HG03196 (cell line): ENCODE results near the gene KRT28.
"Not testable (repeated sequence)": the region's sequence is repeated elsewhere in the genome, so short reads cannot be mapped to it uniquely, and the experiment has no call there.

Experiments
- ATAC-seq: cut with Tn5 transposase; IDR thresholded peaks from one replicate; pipeline ENCODE4 v1.9.1; 2021; ENCODE audit not compliant: unreplicated experiment

The KRT28 gene

DNA sequence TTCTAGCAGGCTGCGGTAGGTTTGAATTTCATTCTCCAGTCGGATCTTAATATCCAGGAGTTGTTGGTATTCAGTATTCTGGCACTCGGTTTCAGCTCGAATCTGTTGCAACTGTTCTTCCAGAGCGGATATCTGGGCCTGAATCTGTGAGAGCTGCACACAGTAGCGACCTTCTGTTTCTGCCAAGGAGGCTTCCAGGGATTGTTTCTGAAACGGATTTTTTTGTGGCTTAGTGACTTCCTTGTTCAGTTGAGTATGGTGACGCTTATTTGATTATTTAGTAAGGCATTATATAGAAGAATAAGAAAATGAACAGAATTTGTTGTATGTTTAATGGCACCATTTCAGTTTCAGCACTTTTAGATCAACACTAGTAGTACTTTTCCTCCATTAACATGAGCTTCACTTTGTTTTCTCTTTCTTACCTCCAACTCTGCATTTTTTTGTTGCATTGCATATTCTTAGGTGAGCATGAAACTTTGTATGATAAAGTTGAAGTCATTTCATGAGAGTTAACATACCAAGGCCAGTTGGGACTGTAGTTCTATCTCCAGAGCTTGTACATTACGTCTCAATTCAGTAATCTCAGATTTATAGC is 19.9 kb upstream of the KRT28 start:
- ATAC-seq = no peak

GRCh38 chr17:40818733-40819527 is 19.2 kb upstream of the KRT28 start:
- ATAC-seq = peak; percentile 90

DNA sequence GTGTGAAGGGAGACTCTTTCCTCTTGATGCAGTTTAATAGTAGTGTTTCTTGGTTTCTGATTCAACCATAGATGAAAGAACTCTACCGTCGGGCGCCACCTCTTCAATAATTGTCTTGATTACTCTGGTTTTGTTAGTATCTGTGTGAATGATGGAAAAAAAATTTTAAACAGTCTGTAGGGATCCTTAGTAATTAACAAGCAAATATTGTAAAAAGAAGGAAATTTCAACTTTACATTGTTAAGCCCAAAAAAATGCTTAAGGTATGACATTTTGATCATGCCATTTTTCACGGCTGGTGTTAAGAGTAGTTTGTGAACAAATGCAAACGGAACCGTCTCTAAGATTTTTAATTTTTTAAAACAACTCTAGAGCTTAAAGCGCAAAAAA is 18.6 kb upstream of the KRT28 start:
- no peak for ATAC-seq

DNA sequence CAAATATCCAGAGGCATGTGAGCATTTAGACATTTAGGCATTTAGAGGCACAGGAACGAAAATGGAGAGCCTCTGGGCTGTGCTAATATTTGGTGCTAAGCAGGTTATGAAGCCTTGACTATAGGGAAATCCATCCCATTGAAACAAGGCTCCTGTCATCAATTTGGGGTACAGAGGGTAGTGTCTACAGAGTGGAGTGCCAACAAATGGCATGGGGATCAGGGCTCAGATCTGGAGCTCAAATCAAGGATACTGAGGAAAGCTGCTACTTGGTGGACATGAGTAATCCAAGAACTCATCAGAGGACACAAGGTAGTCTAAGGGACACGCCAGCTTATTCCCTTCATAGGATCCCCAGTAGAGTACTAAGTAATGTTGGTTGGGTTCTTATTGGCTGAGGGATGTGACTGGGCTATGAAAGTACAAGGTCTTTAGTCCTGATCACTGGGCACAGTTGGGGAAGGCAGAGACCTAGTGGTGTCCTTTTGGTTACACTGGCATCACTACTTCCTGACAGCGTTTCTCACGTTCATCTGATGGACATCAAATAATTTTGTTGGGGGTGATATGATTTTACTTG is 17.4 kb upstream of the KRT28 start:
- no peak for ATAC-seq

- no peak for ATAC-seq
Observed at GRCh38 chr17:40816569-40816968, 16.8 kb upstream of the KRT28 start.

DNA sequence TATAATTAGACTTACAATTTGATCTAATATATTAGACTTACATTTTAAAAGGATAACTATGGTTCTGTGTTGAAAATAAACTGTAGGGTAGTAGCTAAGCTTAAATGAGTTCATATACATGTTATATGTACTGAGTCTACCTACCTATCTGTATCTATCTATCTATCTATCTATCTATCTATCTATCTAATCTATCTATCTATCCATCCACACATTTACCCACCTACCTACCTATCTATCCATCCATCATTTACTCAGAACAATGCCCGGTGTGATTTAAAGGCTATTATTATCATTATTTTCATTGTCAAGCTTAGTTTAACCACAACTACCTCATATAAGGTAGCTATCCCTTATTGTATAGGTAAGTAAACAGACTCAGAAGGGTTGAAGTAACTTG is 15.6 kb upstream of the KRT28 start:
- no peak for ATAC-seq

GRCh38 chr17:40814657-40815056 is 14.9 kb upstream of the KRT28 start:
- not testable (repeated sequence) for ATAC-seq

- ATAC-seq = no peak
Observed at GRCh38 chr17:40813804-40814203, 14.0 kb upstream of the KRT28 start.

DNA sequence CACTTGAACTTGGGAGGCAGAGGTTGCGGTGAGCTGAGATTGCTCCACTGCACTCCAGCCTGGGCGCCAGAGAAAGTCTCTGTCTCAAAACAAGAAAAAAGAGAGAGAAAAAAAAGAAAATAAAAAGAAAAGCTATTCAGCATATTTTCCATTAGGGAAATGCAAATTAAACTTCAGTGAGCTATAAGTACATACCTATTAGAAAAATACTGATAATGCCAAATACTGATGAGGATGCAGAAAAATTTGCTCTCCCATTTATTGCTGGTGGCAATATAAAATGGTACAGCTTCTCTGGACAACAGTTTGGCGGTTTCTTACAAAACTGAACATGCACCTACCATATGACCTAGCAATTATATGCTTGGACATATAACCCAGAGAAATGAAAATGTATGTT is 12.9 kb upstream of the KRT28 start:
- no peak for ATAC-seq

- no peak for ATAC-seq
Observed at GRCh38 chr17:40810494-40810893, 10.7 kb upstream of the KRT28 start.

DNA sequence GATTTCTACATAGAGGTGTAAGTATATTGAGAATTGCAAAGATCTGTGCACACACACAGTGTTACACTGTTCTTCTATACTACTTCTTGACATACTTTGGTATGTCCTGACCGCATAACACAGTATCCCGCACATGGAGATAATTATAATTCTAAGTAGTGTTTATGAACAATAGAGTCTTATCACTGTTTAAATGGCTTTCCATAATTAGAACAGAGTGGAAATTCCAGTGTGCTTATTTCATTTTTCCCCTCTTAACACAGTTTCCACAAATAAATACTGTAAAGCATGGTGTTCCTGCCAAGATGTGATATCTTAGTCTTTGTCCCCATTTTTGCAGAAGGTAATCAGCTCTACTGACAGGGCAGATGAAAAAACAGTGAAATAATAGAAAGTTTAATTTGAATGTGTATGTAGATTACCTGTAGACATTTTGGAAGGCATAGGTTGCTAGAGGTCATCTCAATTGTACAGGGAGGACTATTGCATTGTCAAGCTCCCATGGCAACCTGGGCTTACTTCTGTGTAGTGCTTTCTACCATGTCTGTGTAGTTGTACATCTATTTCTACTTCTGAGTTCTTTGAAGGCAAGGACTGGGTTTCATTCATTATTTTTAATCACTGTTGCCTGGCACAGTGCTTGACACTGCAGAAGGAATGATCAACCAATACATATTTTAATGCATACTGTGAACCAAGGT is 10.1 kb upstream of the KRT28 start:
- ATAC-seq = no peak

DNA sequence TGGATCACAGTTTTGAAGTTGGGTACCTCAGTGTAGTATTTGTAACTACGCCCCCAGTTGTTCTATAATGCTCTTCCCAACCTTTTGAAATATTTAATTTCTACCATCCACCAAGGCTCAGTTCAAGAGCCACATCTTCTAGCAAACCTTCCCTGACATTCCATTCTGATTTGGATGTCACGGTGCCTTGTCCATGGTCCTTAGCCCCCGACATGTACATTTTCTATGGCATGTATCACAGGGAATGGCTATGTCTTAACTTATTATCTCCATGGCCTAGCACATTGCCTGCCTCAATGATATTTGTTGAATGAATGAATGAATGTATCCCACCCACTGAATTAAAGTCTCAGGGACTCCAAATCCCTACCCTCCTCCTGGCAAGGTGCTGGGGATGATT is 6.4 kb upstream of the KRT28 start:
- no peak for ATAC-seq

DNA sequence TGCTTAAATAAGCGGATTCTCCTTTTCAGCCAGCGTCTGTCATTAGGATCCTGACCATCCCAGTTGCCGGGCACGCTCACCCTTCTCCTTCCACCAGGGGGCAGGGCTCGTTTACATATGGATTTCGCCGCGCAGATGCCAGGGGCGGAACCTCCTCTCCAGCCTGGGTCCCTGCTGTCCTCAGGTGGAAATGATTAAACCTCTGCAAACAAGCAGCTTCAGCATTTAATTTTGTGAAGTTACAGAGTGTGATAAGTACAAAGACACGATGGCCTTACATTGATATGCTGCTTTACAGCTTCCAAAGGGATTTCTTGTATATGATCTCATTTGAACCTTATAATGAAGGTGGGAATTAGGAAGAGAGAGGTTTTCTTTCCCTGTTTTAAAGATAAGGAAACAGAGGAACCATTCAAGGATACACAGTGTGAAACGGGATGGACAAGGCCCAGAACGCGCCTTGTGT is 3.9 kb upstream of the KRT28 start:
- no peak for ATAC-seq

DNA sequence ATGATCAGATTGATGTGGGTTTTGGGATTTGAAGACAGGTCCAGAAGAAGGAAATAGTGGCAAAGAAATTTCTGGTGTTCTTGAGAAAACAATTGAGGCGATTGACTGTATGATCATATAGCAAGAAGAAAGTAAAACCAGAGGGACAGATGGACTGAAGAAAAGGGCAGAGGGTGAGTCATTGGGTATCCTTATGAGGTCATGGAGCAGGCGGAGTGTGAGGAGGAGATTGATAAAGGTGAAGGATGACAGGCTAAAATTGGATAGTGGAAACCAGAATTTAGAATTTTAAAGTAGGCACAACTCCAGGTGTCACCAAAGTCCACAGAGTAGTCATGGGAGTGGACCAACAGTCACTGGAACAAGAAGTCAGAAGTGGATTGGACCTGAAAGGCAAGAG is 1.4 kb upstream of the KRT28 start:
- no peak for ATAC-seq

DNA sequence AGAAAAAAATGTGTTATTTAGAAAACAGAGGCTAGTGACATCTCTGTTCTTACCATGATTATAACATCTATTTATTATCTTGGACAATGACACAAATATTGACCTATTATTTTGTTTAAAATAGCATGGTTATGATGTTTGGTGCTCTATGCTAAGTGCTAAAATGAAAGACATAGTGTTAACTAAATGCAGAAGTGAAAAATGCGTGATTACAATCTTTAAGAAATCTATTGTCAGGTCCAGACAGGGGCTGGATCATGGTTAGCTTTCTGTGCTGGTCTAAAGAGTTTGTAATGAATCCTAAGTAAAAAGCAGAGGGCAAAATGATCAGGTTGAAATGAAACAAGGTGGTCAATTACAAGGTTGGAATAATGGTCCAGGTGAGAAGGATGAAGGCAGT is 622 bp upstream of the KRT28 start:
- no peak for ATAC-seq

GRCh38 chr17:40796846-40797245 is 2.9 kb downstream of the KRT28 start:
- ATAC-seq = no peak

DNA sequence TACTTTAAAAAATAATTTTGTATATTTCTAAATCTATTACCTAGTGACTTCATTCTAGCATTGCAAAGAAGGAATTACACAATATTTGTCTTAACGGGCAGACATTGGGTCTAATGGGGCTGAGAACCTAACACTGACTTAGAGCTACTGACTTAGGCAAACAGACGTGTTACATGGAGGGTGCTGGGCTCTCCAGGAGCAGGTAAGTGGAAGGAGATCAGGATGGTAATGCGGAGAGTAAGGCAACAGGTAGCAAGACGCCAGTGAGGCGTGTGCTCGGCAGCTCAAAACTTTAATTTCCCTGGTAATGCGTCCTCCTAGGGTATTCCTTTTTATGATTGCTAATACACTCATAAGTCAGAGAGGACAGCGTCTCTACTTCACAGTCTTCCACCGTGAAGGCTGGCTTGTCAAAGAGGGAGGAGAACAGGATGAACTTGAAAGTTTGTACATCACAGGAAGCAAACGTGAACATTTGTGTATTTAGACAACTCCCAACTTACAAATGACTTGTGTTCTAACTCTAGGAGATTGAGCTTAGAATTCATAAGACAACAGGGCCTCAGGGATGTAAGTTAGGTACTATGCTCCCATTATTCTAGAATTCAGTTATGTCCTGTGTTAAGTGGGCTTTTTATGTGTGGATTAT is 4.6 kb downstream of the KRT28 start:
- no peak for ATAC-seq

DNA sequence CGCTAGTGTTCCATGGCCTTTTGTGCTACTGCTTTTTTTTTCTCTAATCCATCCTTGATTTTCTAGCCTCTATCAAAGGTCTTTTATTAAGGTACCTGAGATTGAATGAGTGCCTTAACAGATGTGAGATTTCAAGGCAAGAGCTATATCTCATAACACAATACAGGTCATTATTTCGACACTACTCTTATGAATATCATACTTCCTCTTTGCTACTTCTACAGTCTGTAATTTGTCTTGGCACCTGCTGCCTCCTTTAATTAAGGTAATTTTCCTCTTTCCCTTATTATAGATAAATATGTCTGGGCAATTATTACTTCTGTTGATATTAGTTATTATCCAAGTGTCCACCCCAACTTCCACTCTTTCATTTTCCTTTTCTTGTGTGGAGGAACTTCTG is 5.3 kb downstream of the KRT28 start:
- no peak for ATAC-seq

DNA sequence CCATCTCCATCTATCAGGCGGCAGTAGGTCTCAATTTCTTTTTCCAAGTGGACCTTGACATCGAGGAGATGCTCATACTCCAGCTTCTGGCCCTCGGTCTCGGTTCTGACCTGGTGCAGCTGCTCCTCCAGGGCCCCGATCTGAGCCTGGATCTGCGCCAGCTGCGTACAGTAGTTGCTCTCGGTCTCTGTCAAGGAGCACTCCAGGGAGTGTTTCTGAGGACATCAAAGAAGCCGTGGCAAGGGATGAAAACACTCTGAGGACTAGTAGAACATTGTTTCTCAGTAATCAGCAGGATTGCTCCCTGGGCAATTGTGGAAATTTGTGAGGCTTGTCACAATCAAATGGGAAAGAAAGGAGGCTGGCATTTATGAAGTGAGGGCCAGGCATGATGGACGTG is 5.9 kb downstream of the KRT28 start:
- ATAC-seq = no peak

DNA sequence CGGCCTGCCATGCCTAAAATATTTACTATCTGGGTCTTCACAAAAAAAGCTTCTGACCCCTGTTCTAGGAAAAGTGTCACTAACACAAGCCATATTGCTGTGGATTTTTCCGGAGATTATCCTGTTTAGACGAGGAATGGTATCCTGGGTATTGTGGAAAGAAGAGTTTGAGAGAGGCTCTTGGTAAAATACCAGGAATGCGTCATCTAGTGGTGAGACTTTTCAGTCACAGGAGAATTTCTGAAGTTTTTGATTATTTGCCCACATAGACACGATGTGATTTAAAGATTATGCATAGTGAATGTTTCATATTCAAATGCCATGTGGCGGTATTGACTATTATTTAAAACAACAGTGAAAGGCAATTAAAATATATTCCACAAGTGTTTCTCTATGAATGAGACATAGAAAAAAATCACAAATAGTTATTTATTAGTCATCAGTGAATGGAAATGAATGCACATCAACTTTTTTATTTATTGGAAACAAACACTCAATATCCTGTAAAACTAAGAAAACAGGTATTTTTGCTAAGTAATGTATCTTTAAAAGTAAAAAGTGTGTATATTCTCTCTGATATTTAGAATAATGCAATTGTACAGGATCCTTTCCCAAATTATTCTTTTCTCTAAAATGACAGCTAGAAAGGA is 7.8 kb downstream of the KRT28 start:
- ATAC-seq = no peak

DNA sequence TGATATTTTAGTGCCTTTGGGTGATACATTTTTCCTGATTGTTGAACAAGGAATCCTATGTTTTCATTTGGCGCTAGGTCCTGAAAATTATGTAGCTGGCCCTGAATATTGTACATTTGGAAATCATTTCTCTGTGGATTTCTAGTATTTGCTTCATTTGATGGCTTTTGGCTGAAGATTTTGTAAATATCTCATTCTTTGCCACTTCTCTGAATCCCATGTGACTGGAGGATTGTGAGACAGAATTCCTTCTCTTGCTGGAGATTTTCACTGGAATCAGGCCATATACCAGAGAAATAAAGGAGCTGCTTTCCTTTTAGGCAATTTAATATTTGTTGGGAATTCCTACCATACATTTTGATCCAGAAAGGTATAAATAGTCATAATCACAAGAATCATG is 8.6 kb downstream of the KRT28 start:
- no peak for ATAC-seq
